ENCODE data around the gene PTPRE. TPM values are rescaled to one million over a fixed set of nuclear protein-coding genes. Genes with fewer than 3 reads are reported as not detected.

PTPRE gene
- total RNA-seq, 4 donors from 2014 or later = 17.4 to 23.0 (median 20.1) TPM

- intact Hi-C loops (cut with DNase I; ENCODE audit: low total_unique reads) = no loop called here
- WGBS, 2 donors = 82 to 92% methylated on average over 10 of the region's 10 CpGs
Observed at GRCh38 chr10:128001363-128001745, 94.5 kb downstream of the PTPRE start.

DNA sequence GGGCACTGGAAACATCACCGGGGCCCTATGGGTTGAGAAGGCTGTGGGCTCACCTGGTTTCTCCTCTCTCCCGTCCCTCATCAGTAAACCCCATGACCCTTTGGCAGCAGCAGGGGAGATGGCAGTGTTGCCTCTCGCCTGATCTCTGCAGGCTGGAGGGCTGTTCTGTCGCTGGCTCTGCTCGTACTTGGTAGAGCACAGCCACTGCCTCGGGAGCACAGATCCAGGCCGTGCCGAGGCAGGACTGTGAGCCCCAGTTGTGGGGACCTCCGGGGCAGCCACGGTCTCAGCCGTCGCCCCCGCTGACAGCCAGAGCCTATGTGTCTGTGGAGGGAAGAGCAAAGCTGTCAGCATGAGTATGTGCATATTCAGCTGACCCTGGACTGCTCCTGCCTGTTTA lies 94.9 kb downstream of the PTPRE start:
- no peak overlapping the region for H3K4me3 ChIP-seq (ENCODE audit: low read depth, poor library complexity, severe bottlenecking)
- WGBS, 2 donors = 83 to 89% methylated on average over 12 of the region's 13 CpGs
- no peak for TF ChIP-seq POLR2A (IDR thresholded peaks at IDR 0.05)
- TF ChIP-seq, protein P1, sequence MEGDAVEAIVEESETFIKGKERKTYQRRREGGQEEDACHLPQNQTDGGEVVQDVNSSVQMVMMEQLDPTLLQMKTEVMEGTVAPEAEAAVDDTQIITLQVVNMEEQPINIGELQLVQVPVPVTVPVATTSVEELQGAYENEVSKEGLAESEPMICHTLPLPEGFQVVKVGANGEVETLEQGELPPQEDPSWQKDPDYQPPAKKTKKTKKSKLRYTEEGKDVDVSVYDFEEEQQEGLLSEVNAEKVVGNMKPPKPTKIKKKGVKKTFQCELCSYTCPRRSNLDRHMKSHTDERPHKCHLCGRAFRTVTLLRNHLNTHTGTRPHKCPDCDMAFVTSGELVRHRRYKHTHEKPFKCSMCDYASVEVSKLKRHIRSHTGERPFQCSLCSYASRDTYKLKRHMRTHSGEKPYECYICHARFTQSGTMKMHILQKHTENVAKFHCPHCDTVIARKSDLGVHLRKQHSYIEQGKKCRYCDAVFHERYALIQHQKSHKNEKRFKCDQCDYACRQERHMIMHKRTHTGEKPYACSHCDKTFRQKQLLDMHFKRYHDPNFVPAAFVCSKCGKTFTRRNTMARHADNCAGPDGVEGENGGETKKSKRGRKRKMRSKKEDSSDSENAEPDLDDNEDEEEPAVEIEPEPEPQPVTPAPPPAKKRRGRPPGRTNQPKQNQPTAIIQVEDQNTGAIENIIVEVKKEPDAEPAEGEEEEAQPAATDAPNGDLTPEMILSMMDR (IDR thresholded peaks at IDR 0.05) = no peak
- intact Hi-C loops (cut with DNase I; ENCODE audit: low total_unique reads) = no loop called here
- DNase-seq (ENCODE audit: low spot score in 2 of 2) = peak in 1 of 2 donors; percentile 67

More at GRCh38 chr10:128001363-128001745, 94.5 kb downstream of the PTPRE start:
- TF ChIP-seq, protein P1 (IDR thresholded peaks at IDR 0.05) = no peak
- TF ChIP-seq POLR2A (IDR thresholded peaks at IDR 0.05) = no peak
- no peak overlapping the region for H3K4me3 ChIP-seq (ENCODE audit: low read depth, poor library complexity, severe bottlenecking)
- peak in 1 of 2 donors; percentile 66 for DNase-seq (ENCODE audit: low spot score in 2 of 2)

DNA sequence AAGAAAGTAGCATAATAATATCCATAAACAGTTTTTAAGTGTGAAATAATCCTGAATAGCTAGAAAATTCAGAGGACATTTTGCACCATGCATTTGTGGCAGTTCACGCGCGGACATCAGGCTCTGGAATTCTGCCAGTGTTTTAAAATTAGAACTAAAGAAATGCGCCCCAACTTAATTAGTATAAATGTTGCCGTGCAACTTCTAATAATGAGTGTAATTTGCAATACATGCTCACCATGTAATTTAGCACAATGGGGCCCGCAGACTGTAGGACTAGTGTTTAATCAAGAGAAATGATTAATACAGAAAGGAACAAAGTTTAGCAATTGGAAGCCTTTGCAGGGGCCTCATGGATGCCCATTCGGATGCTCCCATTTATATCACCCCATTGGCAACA lies 96.6 kb downstream of the PTPRE start:
- no peak overlapping the region for H3K4me3 ChIP-seq (ENCODE audit: low read depth, poor library complexity, severe bottlenecking)
- intact Hi-C loops (cut with DNase I; ENCODE audit: low total_unique reads) = no loop called here
- 44 to 63% methylated on average over 7 of the region's 7 CpGs for WGBS, 2 donors
- DNase-seq (ENCODE audit: low spot score in 2 of 2) = peak in 1 of 2 donors; percentile 54
- TF ChIP-seq POLR2A (IDR thresholded peaks at IDR 0.05) = no peak
- TF ChIP-seq, protein P1 (IDR thresholded peaks at IDR 0.05) = no peak

GRCh38 chr10:128005858-128006257 lies 99.0 kb downstream of the PTPRE start:
- no peak overlapping the region for H3K4me3 ChIP-seq (ENCODE audit: low read depth, poor library complexity, severe bottlenecking)
- WGBS, 2 donors = 94% methylated on average over 1 of the region's 1 CpG
- no peak for DNase-seq (ENCODE audit: low spot score in 2 of 2)
- intact Hi-C loops (cut with DNase I; ENCODE audit: low total_unique reads) = no loop called here
- TF ChIP-seq, protein P1 (IDR thresholded peaks at IDR 0.05) = no peak
- TF ChIP-seq POLR2A (IDR thresholded peaks at IDR 0.05) = no peak

GRCh38 chr10:128007056-128007455 lies 100.2 kb downstream of the PTPRE start:
- 89 to 92% methylated on average over 1 of the region's 1 CpG for WGBS, 2 donors
- TF ChIP-seq POLR2A (IDR thresholded peaks at IDR 0.05) = no peak
- TF ChIP-seq, protein P1 (IDR thresholded peaks at IDR 0.05) = no peak
- H3K4me3 ChIP-seq (ENCODE audit: low read depth, poor library complexity, severe bottlenecking) = no peak overlapping the region
- intact Hi-C loops (cut with DNase I; ENCODE audit: low total_unique reads) = no loop called here
- no peak for DNase-seq (ENCODE audit: low spot score in 2 of 2)

DNA sequence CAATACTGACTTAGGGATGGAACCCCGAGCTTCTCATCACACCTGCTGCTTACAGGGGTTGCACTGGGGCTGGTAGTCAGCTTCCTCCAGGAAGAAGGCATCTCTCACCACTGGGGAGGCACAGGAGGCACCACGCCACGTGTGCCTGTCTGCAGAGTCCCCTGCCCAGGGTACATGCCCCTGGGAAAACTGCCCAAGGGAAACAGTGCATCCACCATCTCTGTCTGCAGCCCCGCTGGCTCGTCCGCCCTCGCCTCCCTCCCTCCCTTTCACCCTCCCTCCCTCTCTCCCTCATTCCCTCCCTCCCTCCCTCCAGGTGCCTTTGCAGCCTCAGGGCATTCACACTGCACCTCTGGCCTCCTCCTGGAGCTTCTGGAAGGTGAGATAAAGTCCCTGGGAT lies 101.1 kb downstream of the PTPRE start:
- no peak for DNase-seq (ENCODE audit: low spot score in 2 of 2)

More for the DNA sequence above, 101.1 kb downstream of the PTPRE start:
- no peak overlapping the region for H3K4me3 ChIP-seq (ENCODE audit: low read depth, poor library complexity, severe bottlenecking)
- WGBS, 2 donors = 57 to 68% methylated on average over 7 of the region's 7 CpGs
- intact Hi-C loops (cut with DNase I; ENCODE audit: low total_unique reads) = no loop called here
- TF ChIP-seq, protein P1 (IDR thresholded peaks at IDR 0.05) = no peak
- TF ChIP-seq POLR2A (IDR thresholded peaks at IDR 0.05) = no peak

All from lower leg skin (tissue), 4 donors.